B cell (primary cell): ENCODE results near the gene ADARB2. TPM values are rescaled to one million over a fixed set of nuclear protein-coding genes. Genes with fewer than 3 reads are reported as not detected.
"Not testable (repeated sequence)": the region's sequence is repeated elsewhere in the genome, so short reads cannot be mapped to it uniquely, and the experiment has no call there.

ENCODE experiments used
- ATAC-seq: fragments of 200-7000 bp; cut with Tn5 transposase; one replicate; pipeline ENCODE4 v1.10.0; 2021; ENCODE audit warnings: low read depth, mild to moderate bottlenecking, moderate number of reproducible peaks, moderate library complexity
- CTCF ChIA-PET: fragments of 350-600 bp; sonication (Branson Sonifier 250); formaldehyde crosslinking; loops from one replicate; lab custom pipeline; 2021; ENCODE audit warnings: antibody characterized with exemption, inconsistent platforms; lab: Charles Lee
- POLR2A ChIA-PET: fragments of 350-600 bp; sonication (Branson Sonifier 250); formaldehyde crosslinking; loops from one replicate; lab custom pipeline; 2021; ENCODE audit warnings: antibody characterized with exemption; lab: Charles Lee
- DNase-seq: peaks from one replicate; pipeline ENCODE4 v3.0.0; 2013
- H2AFZ ChIP-seq: 2 replicates; pipeline ENCODE4 v1.6.1; 2012; ENCODE audit warnings: mild to moderate bottlenecking, low read depth, low read length; ENCODE audit not compliant: insufficient read depth, poor library complexity, severe bottlenecking
- H3K27ac ChIP-seq, 2 donors: 1 replicate in 1 of 2; 2 replicates in 1 of 2; pipeline ENCODE4 v1.5.1; 2012 to 2013; ENCODE audit warnings: low read length in 2 of 2, mild to moderate bottlenecking in 2 of 2, moderate library complexity in 1 of 2
- H3K27me3 ChIP-seq, 4 experiments: fragments of 200-600 bp in 1 of 4; sonication (generic) in 1 of 4; replicated peaks in 1 of 4; 1 replicate in 2 of 4; 2 replicates in 2 of 4; pipeline versions ENCODE4 v1.6.1 to v1.7.0; 2013 to 2016; ENCODE audit warnings: low read length in 3 of 4, mild to moderate bottlenecking in 2 of 4, mixed read lengths in 1 of 4, moderate library complexity in 1 of 4; ENCODE audit not compliant: insufficient read depth in 4 of 4, control insufficient read depth in 3 of 4; ENCODE audit errors: control extremely low read depth in 1 of 4
- H3K36me3 ChIP-seq, 2 experiments: replicated peaks in 1 of 2; 1 replicate in 1 of 2; 2 replicates in 1 of 2; pipeline versions ENCODE4 v1.6.1 to v1.7.1; 2013; ENCODE audit warnings: low read length in 1 of 2; ENCODE audit not compliant: insufficient read depth in 2 of 2, control insufficient read depth in 1 of 2; ENCODE audit errors: control extremely low read depth in 1 of 2, extremely low read depth in 1 of 2
- H3K4me1 ChIP-seq, 2 donors: fragments of 200-600 bp in 1 of 2; sonication (generic) in 1 of 2; 1 replicate in 1 of 2; 2 replicates in 1 of 2; pipeline versions ENCODE4 v1.5.1 to v1.6.1; 2013 to 2017; ENCODE audit warnings: low read length in 2 of 2; ENCODE audit not compliant: control insufficient read depth in 2 of 2, insufficient read depth in 2 of 2
- H3K4me2 ChIP-seq: replicated peaks from 2 replicates; pipeline ENCODE3; 2012; ENCODE audit warnings: mild to moderate bottlenecking, low read depth, low read length; ENCODE audit not compliant: poor library complexity, severe bottlenecking
- H3K4me3 ChIP-seq, 5 experiments: fragments of 200-600 bp in 1 of 5; sonication (generic) in 1 of 5; 1 replicate in 3 of 5; 2 replicates in 2 of 5; pipeline versions ENCODE4 v1.5.1 to v1.7.0; 2011 to 2016; ENCODE audit warnings: low read length in 4 of 5, mild to moderate bottlenecking in 4 of 5, low read depth in 2 of 5, control low read depth in 1 of 5, moderate library complexity in 1 of 5; ENCODE audit not compliant: insufficient read depth in 1 of 5; ENCODE audit errors: control extremely low read depth in 1 of 5, extremely low read depth in 1 of 5
- H3K79me2 ChIP-seq: fragments of 200-600 bp; sonication (generic); one replicate; pipeline ENCODE4 v1.6.0; 2016; ENCODE audit warnings: low read length; ENCODE audit not compliant: control insufficient read depth, insufficient read depth
- H3K9ac ChIP-seq: fragments of 200-600 bp; sonication (generic); 2 replicates; pipeline ENCODE4 v1.6.1; 2017; ENCODE audit warnings: mild to moderate bottlenecking, low read length, moderate library complexity
- H3K9me3 ChIP-seq, 3 donors: one replicate each; pipeline versions ENCODE4 v1.6.1 to v1.7.1; 2013; ENCODE audit warnings: low read length in 2 of 3; ENCODE audit not compliant: control insufficient read depth in 2 of 3, insufficient read depth in 1 of 3; ENCODE audit errors: control extremely low read depth in 1 of 3
- H4K20me1 ChIP-seq: 2 replicates; pipeline ENCODE4 v1.6.0; 2012; ENCODE audit warnings: mild to moderate bottlenecking, low read length; ENCODE audit not compliant: insufficient read depth, control insufficient read depth, poor library complexity, severe bottlenecking
- H3K27ac Mint-ChIP-seq: one replicate; pipeline ENCODE4 v1.8.0; 2021; ENCODE audit warnings: mixed read lengths
- H3K27me3 Mint-ChIP-seq: one replicate; pipeline ENCODE4 v1.8.0; 2021; ENCODE audit warnings: mixed read lengths
- H3K4me1 Mint-ChIP-seq: one replicate; pipeline ENCODE4 v1.8.0; 2021; ENCODE audit warnings: mixed read lengths
- H3K4me3 Mint-ChIP-seq: one replicate; pipeline ENCODE4 v1.8.0; 2021; ENCODE audit warnings: mixed read lengths
- H3K9me3 Mint-ChIP-seq: one replicate; pipeline ENCODE4 v1.8.0; 2022; ENCODE audit warnings: mixed read lengths; ENCODE audit not compliant: insufficient read depth
- EZH2 ChIP-seq: IDR thresholded peaks from 2 replicates; pipeline ENCODE4 v1.6.1; 2012; ENCODE audit warnings: borderline replicate concordance, low read depth, mild to moderate bottlenecking, moderate library complexity, low read length; ENCODE audit not compliant: insufficient read depth, poor library complexity, severe bottlenecking
- WGBS: methylation state at CpG from one replicate; pipeline ENCODE4 v1.1.5; 2013; ENCODE audit warnings: missing lambda C conversion rate; ENCODE audit not compliant: insufficient coverage; 5-methylcytosine and 5-hydroxymethylcytosine counted together
- intact Hi-C: fragments of 100-400 bp; cut with micrococcal nuclease; formaldehyde crosslinking; loops from one replicate; pipeline ENCODE4 v1.10.0; 2022
- polyA plus RNA-seq: library from polyadenylated mRNA; depleted of rRNA; stranded (reverse); fragments of >200 nt; gene quantifications from 2 replicates; pipeline ENCODE4 v1.2.3, GENCODE V29; 2012
- total RNA-seq, 2 donors: library from RNA; stranded (reverse); fragments of 120-200 nt in 1 of 2; gene quantifications; 1 replicate in 1 of 2; 2 replicates in 1 of 2; pipeline versions ENCODE4 v1.2.3 to v1.2.4, GENCODE V29; 2013 to 2022
- TF ChIP-seq, protein P1 (sequence below): fragments of 200-600 bp; IDR thresholded peaks from one replicate; pipeline ENCODE4 v1.8.0; 2022; ENCODE audit warnings: antibody characterized with exemption, mild to moderate bottlenecking

Gene ADARB2
- total and polyA plus RNA-seq, 2 donors (not counting 1 experiment from before 2014, with no cell fraction given): 0.13 to 0.96 TPM

DNA sequence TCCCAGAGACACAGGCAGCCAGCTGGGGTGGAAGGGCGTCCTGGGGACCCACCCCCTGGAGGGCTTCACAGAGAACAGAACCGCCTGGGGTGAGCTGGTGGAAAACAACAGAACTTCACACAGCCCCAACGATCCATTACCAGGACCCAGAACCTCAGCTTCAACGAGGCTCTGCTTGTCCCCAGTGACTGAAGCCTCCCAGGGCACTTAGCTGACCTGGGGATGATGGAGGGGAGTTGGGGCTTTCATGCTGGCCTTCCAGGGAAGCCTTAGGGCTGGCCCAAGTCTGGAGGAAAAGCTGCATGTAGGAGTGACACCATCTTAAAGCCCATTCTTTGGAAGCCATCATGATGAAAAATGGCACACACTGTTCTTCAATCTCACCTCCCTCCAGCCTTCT is 381.0 kb downstream of the ADARB2 start:
- H3K27ac Mint-ChIP-seq: no peak overlapping the region
- peaks cover 25% of the 10 kb centered on the region for H3K4me1 Mint-ChIP-seq
- Histone ChIP-seq H3K79me2 (no peaks in the 10 kb centered on the region), H4K20me1 (no peaks in the 10 kb centered on the region), H3K27ac (no peak overlapping the region), H3K4me1 (peaks cover 15 to 19% of the 10 kb centered on the region in 2 donors), H3K27me3 (peaks cover 0 to 33% (median 1%) of the 10 kb centered on the region in 4 experiments), H3K4me3 (no peak overlapping the region), H3K36me3 (no peaks in the 10 kb centered on the region), H3K4me2 (no peak overlapping the region), H2AFZ (no peak overlapping the region), H3K9ac (no peak overlapping the region), H3K9me3 (peaks cover 0 to 12% (median 0%) of the 10 kb centered on the region in 3 donors)
- H3K4me3 Mint-ChIP-seq: no peak overlapping the region
- no peaks in the 10 kb centered on the region for H3K9me3 Mint-ChIP-seq
- ChIA-PET POLR2A (no interaction called here), CTCF (no interaction called here)
- intact Hi-C loops: no loop called here
- WGBS: 70% methylated on average over 2 of the region's 4 CpGs
- ATAC-seq: no peak
- TF ChIP-seq EZH2: no peak
- TF ChIP-seq, protein P1, sequence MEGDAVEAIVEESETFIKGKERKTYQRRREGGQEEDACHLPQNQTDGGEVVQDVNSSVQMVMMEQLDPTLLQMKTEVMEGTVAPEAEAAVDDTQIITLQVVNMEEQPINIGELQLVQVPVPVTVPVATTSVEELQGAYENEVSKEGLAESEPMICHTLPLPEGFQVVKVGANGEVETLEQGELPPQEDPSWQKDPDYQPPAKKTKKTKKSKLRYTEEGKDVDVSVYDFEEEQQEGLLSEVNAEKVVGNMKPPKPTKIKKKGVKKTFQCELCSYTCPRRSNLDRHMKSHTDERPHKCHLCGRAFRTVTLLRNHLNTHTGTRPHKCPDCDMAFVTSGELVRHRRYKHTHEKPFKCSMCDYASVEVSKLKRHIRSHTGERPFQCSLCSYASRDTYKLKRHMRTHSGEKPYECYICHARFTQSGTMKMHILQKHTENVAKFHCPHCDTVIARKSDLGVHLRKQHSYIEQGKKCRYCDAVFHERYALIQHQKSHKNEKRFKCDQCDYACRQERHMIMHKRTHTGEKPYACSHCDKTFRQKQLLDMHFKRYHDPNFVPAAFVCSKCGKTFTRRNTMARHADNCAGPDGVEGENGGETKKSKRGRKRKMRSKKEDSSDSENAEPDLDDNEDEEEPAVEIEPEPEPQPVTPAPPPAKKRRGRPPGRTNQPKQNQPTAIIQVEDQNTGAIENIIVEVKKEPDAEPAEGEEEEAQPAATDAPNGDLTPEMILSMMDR: no peak
- no peak for DNase-seq
- peaks cover 19% of the 10 kb centered on the region for H3K27me3 Mint-ChIP-seq

DNA sequence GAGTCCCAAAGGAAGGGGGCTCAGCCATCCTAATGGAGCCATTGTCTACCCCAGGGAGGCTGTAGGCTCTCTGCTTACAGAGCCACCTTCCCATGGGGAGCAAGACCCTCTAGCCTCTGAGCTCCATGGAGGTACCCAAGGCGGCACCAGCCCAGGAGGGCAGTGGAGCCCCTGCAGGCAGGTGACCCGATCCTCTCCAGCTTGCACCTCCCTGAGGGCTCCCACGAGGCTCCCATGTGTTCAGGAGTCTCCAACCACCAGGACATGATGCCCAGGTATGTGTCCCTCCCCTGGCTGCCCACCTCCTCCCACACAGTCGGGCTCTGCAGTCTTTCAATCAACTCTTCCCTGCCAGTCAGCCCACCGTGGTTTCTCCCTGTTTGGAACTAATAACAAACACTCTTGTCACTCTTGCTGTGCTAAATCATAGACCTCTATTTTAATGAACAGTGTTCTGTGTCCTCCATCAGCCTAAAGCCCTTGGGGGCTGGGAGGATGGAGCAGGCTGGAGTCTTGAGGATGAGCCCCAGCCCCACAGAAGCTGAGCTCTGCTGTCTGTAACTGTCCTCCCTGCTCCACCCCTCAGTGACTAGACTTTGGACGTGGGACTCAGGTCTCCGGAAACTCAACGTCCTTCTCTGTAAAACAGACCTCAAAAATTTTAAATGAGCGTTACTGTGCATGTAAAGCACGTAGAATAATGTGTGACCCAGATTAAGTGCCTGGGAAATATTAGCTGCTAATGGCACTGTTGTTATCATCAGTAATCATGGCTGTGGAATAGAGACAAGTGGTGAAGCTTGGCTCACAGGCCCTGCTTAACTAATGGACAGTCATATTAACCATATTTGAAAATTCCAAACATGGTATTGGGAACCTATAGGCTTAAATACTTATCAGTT is 382.3 kb downstream of the ADARB2 start:
- no peak for TF ChIP-seq EZH2
- TF ChIP-seq, protein P1: no peak
- Mint-ChIP-seq H3K27ac (no peak overlapping the region), H3K4me1 (peaks cover 21% of the 10 kb centered on the region), H3K9me3 (no peaks in the 10 kb centered on the region), H3K27me3 (peaks cover 25% of the 10 kb centered on the region), H3K4me3 (no peak overlapping the region)
- DNase-seq (no peak), ATAC-seq (no peak)
- Histone ChIP-seq H3K36me3 (no peaks in the 10 kb centered on the region), H3K4me1 (peaks cover 14 to 15% of the 10 kb centered on the region in 2 donors), H3K9ac (no peak overlapping the region), H4K20me1 (no peaks in the 10 kb centered on the region), H2AFZ (no peak overlapping the region), H3K79me2 (no peaks in the 10 kb centered on the region), H3K4me3 (no peak overlapping the region), H3K27ac (no peak overlapping the region), H3K27me3 (peaks cover 0 to 25% (median 0%) of the 10 kb centered on the region in 4 experiments), H3K4me2 (no peak overlapping the region), H3K9me3 (peaks cover 0 to 7% (median 0%) of the 10 kb centered on the region in 3 donors)
- intact Hi-C loops: no loop called here
- 84% methylated on average over 7 of the region's 10 CpGs for WGBS
- CTCF ChIA-PET: no interaction called here
- POLR2A ChIA-PET: no interaction called here

DNA sequence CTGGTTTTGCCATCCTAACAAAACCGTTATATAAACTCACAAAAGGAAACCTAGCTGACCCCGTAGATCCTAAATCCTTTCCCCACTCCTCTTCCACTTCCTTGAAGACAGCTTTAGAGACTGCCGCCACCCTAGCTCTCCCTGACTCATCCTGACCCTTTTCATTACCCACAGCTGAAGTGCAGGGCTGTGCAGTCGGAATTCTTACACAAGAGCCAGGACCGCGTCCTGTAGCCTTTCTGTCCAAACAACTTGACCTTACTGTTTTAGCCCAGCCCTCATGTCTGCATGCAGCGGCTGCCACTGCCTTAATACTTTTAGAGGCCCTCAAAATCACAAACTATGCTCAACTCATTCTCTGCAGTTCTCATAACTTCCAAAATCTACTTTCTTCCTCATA is 385.0 kb downstream of the ADARB2 start:
- peaks cover 23% of the 10 kb centered on the region for H3K27me3 Mint-ChIP-seq
- H3K9me3 Mint-ChIP-seq, intact Hi-C loops, H3K36me3 ChIP-seq, H3K4me3 Mint-ChIP-seq, H4K20me1 ChIP-seq, H3K4me3 ChIP-seq, ATAC-seq, H3K79me2 ChIP-seq, H2AFZ ChIP-seq, POLR2A ChIA-PET, H3K4me2 ChIP-seq, H3K27ac Mint-ChIP-seq, CTCF ChIA-PET, H3K9me3 ChIP-seq, H3K4me1 ChIP-seq, H3K4me1 Mint-ChIP-seq, H3K27ac ChIP-seq, DNase-seq, H3K9ac ChIP-seq: not testable (repeated sequence)
- peaks cover 0 to 17% (median 0%) of the 10 kb centered on the region in 4 experiments for H3K27me3 ChIP-seq
- WGBS: 85% methylated on average over 6 of the region's 7 CpGs
